ENCODE measurements around the gene ADAMTS17. TPM values are rescaled to one million over a fixed set of nuclear protein-coding genes. Genes with fewer than 3 reads are reported as not detected.

The ADAMTS17 gene
- total and polyA plus RNA-seq, 5 donors from 2014 or later = 0.20 to 8.2 (median 0.67) TPM; not detected in 1

- Mint-ChIP-seq H3K4me3 (no peak overlapping the region), H3K27ac (no peak overlapping the region), H3K36me3 (peaks cover 21% of the 10 kb centered on the region), H3K9me3 (peaks cover 0 to 12% (median 0%) of the 10 kb centered on the region in 7 donors), H3K4me1 (no peaks in the 10 kb centered on the region), H3K27me3 (no peaks in the 10 kb centered on the region)
- no peaks in the 10 kb centered on the region for H3K36me3 ChIP-seq (ENCODE audit: control insufficient read depth, insufficient read depth, low read length)
- DNase-seq (no peak), ATAC-seq (ENCODE audit: low read depth in 2 of 2) (no peak)
- H3K27me3 ChIP-seq (ENCODE audit: control insufficient read depth, insufficient read depth, low read length) = no peaks in the 10 kb centered on the region
- H3K9me3 ChIP-seq (ENCODE audit: control insufficient read depth in 2 of 2, low read length in 2 of 2) = peaks cover 6% of the 10 kb centered on the region in 2 experiments
- H3K27ac ChIP-seq (ENCODE audit: insufficient read depth, low read length, poor library complexity, severe bottlenecking) = no peak overlapping the region
- no peak overlapping the region for H3K4me3 ChIP-seq (ENCODE audit: low read depth, low read length)
- no peaks in the 10 kb centered on the region for H3K4me1 ChIP-seq (ENCODE audit: control insufficient read depth, insufficient read depth, low read length, poor library complexity, severe bottlenecking)
Observed at GRCh38 chr15:100022806-100023205, 319.0 kb downstream of the ADAMTS17 start.

GRCh38 chr15:100022391-100022790, 319.4 kb downstream of the ADAMTS17 start:
- Histone ChIP-seq H3K36me3 (ENCODE audit: control insufficient read depth, insufficient read depth, low read length) (no peaks in the 10 kb centered on the region), H3K4me3 (ENCODE audit: low read depth, low read length) (no peak overlapping the region), H3K9me3 (ENCODE audit: control insufficient read depth in 2 of 2, low read length in 2 of 2) (peaks cover 2 to 3% of the 10 kb centered on the region in 2 experiments), H3K27me3 (ENCODE audit: control insufficient read depth, insufficient read depth, low read length) (no peaks in the 10 kb centered on the region), H3K27ac (ENCODE audit: insufficient read depth, low read length, poor library complexity, severe bottlenecking) (no peak overlapping the region), H3K4me1 (ENCODE audit: control insufficient read depth, insufficient read depth, low read length, poor library complexity, severe bottlenecking) (no peaks in the 10 kb centered on the region)
- DNase-seq (no peak), ATAC-seq (ENCODE audit: low read depth in 2 of 2) (no peak)
- H3K27me3 Mint-ChIP-seq = no peaks in the 10 kb centered on the region
- H3K27ac Mint-ChIP-seq = no peak overlapping the region
- H3K36me3 Mint-ChIP-seq = peaks cover 22% of the 10 kb centered on the region
- no peak overlapping the region for H3K4me3 Mint-ChIP-seq
- H3K4me1 Mint-ChIP-seq = no peaks in the 10 kb centered on the region
- peaks cover 0 to 9% (median 0%) of the 10 kb centered on the region in 7 donors for H3K9me3 Mint-ChIP-seq

GRCh38 chr15:100021653-100022052, 320.1 kb downstream of the ADAMTS17 start:
- ATAC-seq (ENCODE audit: low read depth in 2 of 2) = no peak
- H3K27ac Mint-ChIP-seq = no peak overlapping the region
- Histone ChIP-seq H3K36me3 (ENCODE audit: control insufficient read depth, insufficient read depth, low read length) (no peaks in the 10 kb centered on the region), H3K27me3 (ENCODE audit: control insufficient read depth, insufficient read depth, low read length) (no peaks in the 10 kb centered on the region), H3K9me3 (ENCODE audit: control insufficient read depth in 2 of 2, low read length in 2 of 2) (no peaks in the 10 kb centered on the region), H3K27ac (ENCODE audit: insufficient read depth, low read length, poor library complexity, severe bottlenecking) (no peak overlapping the region), H3K4me1 (ENCODE audit: control insufficient read depth, insufficient read depth, low read length, poor library complexity, severe bottlenecking) (no peaks in the 10 kb centered on the region), H3K4me3 (ENCODE audit: low read depth, low read length) (no peak overlapping the region)
- H3K9me3 Mint-ChIP-seq = peaks cover 0 to 1% (median 0%) of the 10 kb centered on the region in 7 donors
- no peaks in the 10 kb centered on the region for H3K27me3 Mint-ChIP-seq
- no peak overlapping the region for H3K4me3 Mint-ChIP-seq
- no peaks in the 10 kb centered on the region for H3K4me1 Mint-ChIP-seq
- DNase-seq = no peak
- peaks cover 17% of the 10 kb centered on the region for H3K36me3 Mint-ChIP-seq

- H3K36me3 ChIP-seq (ENCODE audit: control insufficient read depth, insufficient read depth, low read length) = no peaks in the 10 kb centered on the region
- no peaks in the 10 kb centered on the region for H3K4me1 ChIP-seq (ENCODE audit: control insufficient read depth, insufficient read depth, low read length, poor library complexity, severe bottlenecking)
- Mint-ChIP-seq H3K4me3 (no peak overlapping the region), H3K4me1 (no peaks in the 10 kb centered on the region), H3K27me3 (no peaks in the 10 kb centered on the region), H3K36me3 (peaks cover 17% of the 10 kb centered on the region), H3K27ac (no peak overlapping the region), H3K9me3 (no peaks in the 10 kb centered on the region)
- no peaks in the 10 kb centered on the region for H3K27me3 ChIP-seq (ENCODE audit: control insufficient read depth, insufficient read depth, low read length)
- H3K9me3 ChIP-seq (ENCODE audit: control insufficient read depth in 2 of 2, low read length in 2 of 2) = no peaks in the 10 kb centered on the region
- DNase-seq (no peak), ATAC-seq (ENCODE audit: low read depth in 2 of 2) (no peak)
- no peak overlapping the region for H3K4me3 ChIP-seq (ENCODE audit: low read depth, low read length)
- no peak overlapping the region for H3K27ac ChIP-seq (ENCODE audit: insufficient read depth, low read length, poor library complexity, severe bottlenecking)
Observed at GRCh38 chr15:100020614-100021013, 321.2 kb downstream of the ADAMTS17 start.

- H3K4me1 Mint-ChIP-seq = no peaks in the 10 kb centered on the region
- no peak for ATAC-seq (ENCODE audit: low read depth in 2 of 2)
- no peaks in the 10 kb centered on the region for H3K4me1 ChIP-seq (ENCODE audit: control insufficient read depth, insufficient read depth, low read length, poor library complexity, severe bottlenecking)
Observed at GRCh38 chr15:100020189-100020588, 321.6 kb downstream of the ADAMTS17 start.

GRCh38 chr15:100019601-100020000, 322.2 kb downstream of the ADAMTS17 start:
- H3K36me3 Mint-ChIP-seq = peaks cover 17% of the 10 kb centered on the region
- H3K27me3 Mint-ChIP-seq = no peaks in the 10 kb centered on the region
- no peak overlapping the region for H3K4me3 Mint-ChIP-seq
- peaks cover 0 to 1% (median 0%) of the 10 kb centered on the region in 7 donors for H3K9me3 Mint-ChIP-seq
- no peak overlapping the region for H3K4me3 ChIP-seq (ENCODE audit: low read depth, low read length)
- no peak overlapping the region for H3K27ac Mint-ChIP-seq
- H3K9me3 ChIP-seq (ENCODE audit: control insufficient read depth in 2 of 2, low read length in 2 of 2) = no peaks in the 10 kb centered on the region
- no peaks in the 10 kb centered on the region for H3K4me1 Mint-ChIP-seq
- no peak for DNase-seq
- ATAC-seq (ENCODE audit: low read depth in 2 of 2) = no peak
- no peaks in the 10 kb centered on the region for H3K36me3 ChIP-seq (ENCODE audit: control insufficient read depth, insufficient read depth, low read length)
- no peaks in the 10 kb centered on the region for H3K27me3 ChIP-seq (ENCODE audit: control insufficient read depth, insufficient read depth, low read length)
- H3K27ac ChIP-seq (ENCODE audit: insufficient read depth, low read length, poor library complexity, severe bottlenecking) = no peak overlapping the region
- no peaks in the 10 kb centered on the region for H3K4me1 ChIP-seq (ENCODE audit: control insufficient read depth, insufficient read depth, low read length, poor library complexity, severe bottlenecking)

More at GRCh38 chr15:100020189-100020588, 321.6 kb downstream of the ADAMTS17 start:
- H3K27ac ChIP-seq (ENCODE audit: insufficient read depth, low read length, poor library complexity, severe bottlenecking) = no peak overlapping the region
- Mint-ChIP-seq H3K27ac (no peak overlapping the region), H3K27me3 (no peaks in the 10 kb centered on the region), H3K36me3 (peaks cover 17% of the 10 kb centered on the region), H3K4me3 (no peak overlapping the region), H3K9me3 (peaks cover 0 to 1% (median 0%) of the 10 kb centered on the region in 7 donors)
- H3K27me3 ChIP-seq (ENCODE audit: control insufficient read depth, insufficient read depth, low read length) = no peaks in the 10 kb centered on the region
- no peaks in the 10 kb centered on the region for H3K36me3 ChIP-seq (ENCODE audit: control insufficient read depth, insufficient read depth, low read length)
- H3K9me3 ChIP-seq (ENCODE audit: control insufficient read depth in 2 of 2, low read length in 2 of 2) = no peaks in the 10 kb centered on the region
- DNase-seq = no peak
- H3K4me3 ChIP-seq (ENCODE audit: low read depth, low read length) = no peak overlapping the region

- H3K36me3 Mint-ChIP-seq = peaks cover 12% of the 10 kb centered on the region
- H3K4me1 Mint-ChIP-seq = no peaks in the 10 kb centered on the region
- H3K27ac Mint-ChIP-seq = no peak overlapping the region
- H3K9me3 ChIP-seq (ENCODE audit: control insufficient read depth in 2 of 2, low read length in 2 of 2) = no peaks in the 10 kb centered on the region
- H3K4me3 ChIP-seq (ENCODE audit: low read depth, low read length) = no peak overlapping the region
- no peaks in the 10 kb centered on the region for H3K36me3 ChIP-seq (ENCODE audit: control insufficient read depth, insufficient read depth, low read length)
- H3K4me3 Mint-ChIP-seq = no peak overlapping the region
- ATAC-seq (ENCODE audit: low read depth in 2 of 2) = no peak
- no peak for DNase-seq
- H3K27me3 Mint-ChIP-seq = no peaks in the 10 kb centered on the region
- peaks cover 0 to 1% (median 0%) of the 10 kb centered on the region in 7 donors for H3K9me3 Mint-ChIP-seq
- H3K27me3 ChIP-seq (ENCODE audit: control insufficient read depth, insufficient read depth, low read length) = no peaks in the 10 kb centered on the region
- H3K4me1 ChIP-seq (ENCODE audit: control insufficient read depth, insufficient read depth, low read length, poor library complexity, severe bottlenecking) = no peaks in the 10 kb centered on the region
- no peak overlapping the region for H3K27ac ChIP-seq (ENCODE audit: insufficient read depth, low read length, poor library complexity, severe bottlenecking)
Observed at GRCh38 chr15:100018191-100018590, 323.6 kb downstream of the ADAMTS17 start.

GRCh38 chr15:100017140-100017539, 324.6 kb downstream of the ADAMTS17 start:
- Mint-ChIP-seq H3K27me3 (no peaks in the 10 kb centered on the region), H3K27ac (no peak overlapping the region), H3K36me3 (peaks cover 12% of the 10 kb centered on the region), H3K4me1 (no peaks in the 10 kb centered on the region), H3K4me3 (no peak overlapping the region), H3K9me3 (peaks cover 0 to 4% (median 0%) of the 10 kb centered on the region in 7 donors)
- no peaks in the 10 kb centered on the region for H3K36me3 ChIP-seq (ENCODE audit: control insufficient read depth, insufficient read depth, low read length)
- no peak overlapping the region for H3K27ac ChIP-seq (ENCODE audit: insufficient read depth, low read length, poor library complexity, severe bottlenecking)
- H3K4me1 ChIP-seq (ENCODE audit: control insufficient read depth, insufficient read depth, low read length, poor library complexity, severe bottlenecking) = no peaks in the 10 kb centered on the region
- ATAC-seq (ENCODE audit: low read depth in 2 of 2) (no peak), DNase-seq (no peak)
- no peaks in the 10 kb centered on the region for H3K9me3 ChIP-seq (ENCODE audit: control insufficient read depth in 2 of 2, low read length in 2 of 2)
- H3K27me3 ChIP-seq (ENCODE audit: control insufficient read depth, insufficient read depth, low read length) = no peaks in the 10 kb centered on the region
- H3K4me3 ChIP-seq (ENCODE audit: low read depth, low read length) = no peak overlapping the region

Data from CD4-positive, CD25-positive, alpha-beta regulatory T cell (primary cell).